ENCODE results near the gene NUB1.

NUB1 gene

GRCh38 chr7:151345576-151346469 is 4.2 kb downstream of the NUB1 start:
- DNase-seq (ENCODE audit: low spot score) = no peak

- DNase-seq (ENCODE audit: low spot score) = no peak
Observed at GRCh38 chr7:151346470-151346769, 4.8 kb downstream of the NUB1 start.

- no peak for DNase-seq (ENCODE audit: low spot score)
Observed at GRCh38 chr7:151347200-151347599, 5.6 kb downstream of the NUB1 start.

GRCh38 chr7:151348970-151349369 is 7.4 kb downstream of the NUB1 start:
- DNase-seq (ENCODE audit: low spot score) = no peak

GRCh38 chr7:151349507-151349853 is 7.9 kb downstream of the NUB1 start:
- DNase-seq (ENCODE audit: low spot score) = no peak

GRCh38 chr7:151351027-151351426 is 9.4 kb downstream of the NUB1 start:
- peak; percentile 62 for DNase-seq (ENCODE audit: low spot score)

GRCh38 chr7:151351967-151352366 is 10.4 kb downstream of the NUB1 start:
- no peak for DNase-seq (ENCODE audit: low spot score)

- DNase-seq (ENCODE audit: low spot score) = no peak
Observed at GRCh38 chr7:151352512-151352911, 10.9 kb downstream of the NUB1 start.

- DNase-seq (ENCODE audit: low spot score) = no peak
Observed at GRCh38 chr7:151361193-151361959, 19.8 kb downstream of the NUB1 start.

- no peak for DNase-seq (ENCODE audit: low spot score)
Observed at GRCh38 chr7:151363182-151363581, 21.6 kb downstream of the NUB1 start.

GRCh38 chr7:151366166-151366879 is 24.7 kb downstream of the NUB1 start:
- no peak for DNase-seq (ENCODE audit: low spot score)

GRCh38 chr7:151366880-151367222 is 25.2 kb downstream of the NUB1 start:
- DNase-seq (ENCODE audit: low spot score) = no peak

- no peak for DNase-seq (ENCODE audit: low spot score)
Observed at GRCh38 chr7:151367284-151367683, 25.7 kb downstream of the NUB1 start.

- DNase-seq (ENCODE audit: low spot score) = peak; percentile 91
Observed at GRCh38 chr7:151368136-151368571, 26.5 kb downstream of the NUB1 start.

GRCh38 chr7:151371266-151371665 is 29.7 kb downstream of the NUB1 start:
- DNase-seq (ENCODE audit: low spot score) = no peak

GRCh38 chr7:151372612-151373265 is 31.1 kb downstream of the NUB1 start:
- DNase-seq (ENCODE audit: low spot score) = no peak

- DNase-seq (ENCODE audit: low spot score) = no peak
Observed at GRCh38 chr7:151373599-151373998, 32.0 kb downstream of the NUB1 start.

GRCh38 chr7:151374139-151374538 is 32.5 kb downstream of the NUB1 start:
- DNase-seq (ENCODE audit: low spot score) = no peak

GRCh38 chr7:151374726-151375125 is 33.1 kb downstream of the NUB1 start:
- no peak for DNase-seq (ENCODE audit: low spot score)

- DNase-seq (ENCODE audit: low spot score) = no peak
Observed at GRCh38 chr7:151375530-151376217, 34.1 kb downstream of the NUB1 start.

GRCh38 chr7:151376218-151376902 is 34.7 kb downstream of the NUB1 start:
- no peak for DNase-seq (ENCODE audit: low spot score)

Data from iPS-NIHi11 (cell line).